GM12891 (cell line): ENCODE measurements around the gene MICALL2.

ENCODE experiments used
- PAX5 ChIP-seq: IDR thresholded peaks from 2 replicates; pipeline ENCODE4 v1.6.1; 2011; ENCODE audit warnings: low read length, moderate library complexity, mild to moderate bottlenecking; ENCODE audit not compliant: insufficient read depth, severe bottlenecking
- POLR2A ChIP-seq: IDR thresholded peaks from 2 replicates; pipeline ENCODE4 v1.6.1; 2011; ENCODE audit warnings: low read depth, low read length, control low read depth
- POLR2AphosphoS5 ChIP-seq: IDR thresholded peaks from 2 replicates; pipeline ENCODE4 v1.6.1; 2011; ENCODE audit warnings: low read depth, low read length, control low read depth
- POU2F2 ChIP-seq: IDR thresholded peaks from 2 replicates; pipeline ENCODE4 v1.6.1; 2011; ENCODE audit warnings: low read depth, mild to moderate bottlenecking, control low read depth, low read length, moderate library complexity
- SPI1 ChIP-seq: IDR thresholded peaks from 2 replicates; pipeline ENCODE4 v1.6.1; 2011; ENCODE audit warnings: low read depth, low read length, control low read depth
- TAF1 ChIP-seq: IDR thresholded peaks from 2 replicates; pipeline ENCODE4 v1.6.1; 2011; ENCODE audit warnings: low read depth, low read length, control low read depth

DNA sequence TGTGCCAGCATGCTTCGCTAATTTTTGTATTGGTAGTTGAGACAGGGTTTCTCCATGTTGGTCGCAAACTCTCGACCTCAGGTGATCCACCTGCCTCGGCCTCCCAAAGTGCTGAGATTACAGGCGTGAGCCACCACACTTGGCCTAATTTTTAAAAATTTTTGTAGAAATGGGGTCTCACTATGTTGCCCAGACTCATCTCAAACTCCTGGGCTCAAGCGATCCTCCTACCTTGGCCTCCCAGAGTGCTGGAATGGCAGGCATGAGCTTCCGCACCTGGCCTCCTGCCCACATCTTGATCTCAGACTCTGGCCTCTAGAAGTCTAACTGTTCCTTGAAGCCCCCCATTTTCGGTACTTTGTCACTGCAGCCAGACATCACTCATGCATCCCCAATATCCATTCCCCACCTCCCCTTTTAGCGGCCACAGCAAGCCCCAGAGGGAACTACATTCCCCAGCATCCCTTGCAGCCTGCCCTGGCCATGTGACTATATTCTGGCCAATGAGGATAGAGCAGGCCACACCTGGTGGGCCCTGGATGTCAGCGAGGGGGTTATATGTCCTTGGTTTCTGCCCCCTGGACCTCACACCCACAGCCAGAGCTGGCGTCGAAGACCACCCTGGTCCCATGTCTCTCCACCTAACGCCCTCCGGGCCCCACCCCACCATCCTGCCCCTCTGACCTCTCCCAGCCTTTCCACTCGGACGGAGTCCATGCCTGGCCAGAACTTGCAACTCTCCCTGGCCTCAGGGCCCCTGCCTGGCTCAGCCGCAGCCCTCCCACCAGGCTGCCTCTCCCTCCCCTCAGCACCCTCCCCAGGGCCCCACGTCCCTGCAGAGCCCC is 33.8 kb downstream of the MICALL2 start:
- TF ChIP-seq POLR2A, result no peak
- no peak for TF ChIP-seq TAF1
- no peak for TF ChIP-seq POLR2AphosphoS5
- no peak for TF ChIP-seq SPI1
- TF ChIP-seq PAX5, result no peak
- TF ChIP-seq POU2F2, result no peak
